ENCODE data around the gene PCNX3.

The PCNX3 gene

GRCh38 chr11:65617990-65618751, 2.6 kb downstream of the PCNX3 start:
- no peak for DNase-seq (ENCODE audit: low spot score)
- TF ChIP-seq CTCF (IDR thresholded peaks at IDR 0.05; ENCODE audit: borderline replicate concordance, control extremely low read depth, extremely low read depth, insufficient read depth, missing control alignments) = no peak
- in situ Hi-C loops (cut with MboI; ENCODE audit: low sequenced_read_pairs, unreplicated experiment) = no loop called here

GRCh38 chr11:65618763-65619162, 3.2 kb downstream of the PCNX3 start:
- TF ChIP-seq CTCF (IDR thresholded peaks at IDR 0.05; ENCODE audit: borderline replicate concordance, control extremely low read depth, extremely low read depth, insufficient read depth, missing control alignments) = no peak
- in situ Hi-C loops (cut with MboI; ENCODE audit: low sequenced_read_pairs, unreplicated experiment) = no loop called here
- DNase-seq (ENCODE audit: low spot score) = no peak

- in situ Hi-C loops (cut with MboI; ENCODE audit: low sequenced_read_pairs, unreplicated experiment) = no loop called here
- DNase-seq (ENCODE audit: low spot score) = no peak
- no peak for TF ChIP-seq CTCF (IDR thresholded peaks at IDR 0.05; ENCODE audit: borderline replicate concordance, control extremely low read depth, extremely low read depth, insufficient read depth, missing control alignments)
These were observed 3.8 kb downstream of the PCNX3 start for GRCh38 chr11:65619281-65619928.

- no peak for TF ChIP-seq CTCF (IDR thresholded peaks at IDR 0.05; ENCODE audit: borderline replicate concordance, control extremely low read depth, extremely low read depth, insufficient read depth, missing control alignments)
- in situ Hi-C loops (cut with MboI; ENCODE audit: low sequenced_read_pairs, unreplicated experiment) = no loop called here
These were observed 5.1 kb downstream of the PCNX3 start for GRCh38 chr11:65620666-65621065.

GRCh38 chr11:65621460-65621859, 5.9 kb downstream of the PCNX3 start:
- in situ Hi-C loops (cut with MboI; ENCODE audit: low sequenced_read_pairs, unreplicated experiment) = no loop called here
- DNase-seq (ENCODE audit: low spot score) = no peak
- TF ChIP-seq CTCF (IDR thresholded peaks at IDR 0.05; ENCODE audit: borderline replicate concordance, control extremely low read depth, extremely low read depth, insufficient read depth, missing control alignments) = no peak

More at GRCh38 chr11:65620666-65621065, 5.1 kb downstream of the PCNX3 start:
- DNase-seq (ENCODE audit: low spot score) = no peak

GRCh38 chr11:65622011-65622410, 6.4 kb downstream of the PCNX3 start:
- DNase-seq (ENCODE audit: low spot score) = no peak
- no peak for TF ChIP-seq CTCF (IDR thresholded peaks at IDR 0.05; ENCODE audit: borderline replicate concordance, control extremely low read depth, extremely low read depth, insufficient read depth, missing control alignments)
- in situ Hi-C loops (cut with MboI; ENCODE audit: low sequenced_read_pairs, unreplicated experiment) = no loop called here
